Islet precursor cell (in vitro differentiated cells): Measurements from ENCODE around the gene NLRP1.

Source experiments
- DNase-seq: peaks from one replicate; pipeline ENCODE4 v3.0.0-alpha.2; 2018

Gene NLRP1

DNA sequence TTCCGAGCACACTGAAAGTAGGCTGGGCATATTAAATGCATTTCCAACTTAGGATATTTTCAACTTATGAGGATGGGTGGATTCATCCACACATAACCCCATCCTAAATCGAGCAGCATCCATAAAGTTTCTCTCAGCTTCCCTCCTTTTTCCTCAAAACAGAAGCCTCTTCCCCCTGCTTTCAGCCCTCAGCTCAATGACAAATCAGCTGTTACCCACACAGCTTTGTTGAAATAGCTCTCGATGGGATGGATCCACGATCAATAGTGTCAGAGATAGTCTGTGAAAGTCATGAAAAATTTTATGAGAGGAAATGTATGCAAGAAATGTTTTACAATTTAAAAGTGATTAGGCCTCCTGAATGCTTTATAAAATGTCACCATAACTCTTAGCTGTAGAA, 118.0 kb downstream of the NLRP1 start:
- DNase-seq: no peak

DNA sequence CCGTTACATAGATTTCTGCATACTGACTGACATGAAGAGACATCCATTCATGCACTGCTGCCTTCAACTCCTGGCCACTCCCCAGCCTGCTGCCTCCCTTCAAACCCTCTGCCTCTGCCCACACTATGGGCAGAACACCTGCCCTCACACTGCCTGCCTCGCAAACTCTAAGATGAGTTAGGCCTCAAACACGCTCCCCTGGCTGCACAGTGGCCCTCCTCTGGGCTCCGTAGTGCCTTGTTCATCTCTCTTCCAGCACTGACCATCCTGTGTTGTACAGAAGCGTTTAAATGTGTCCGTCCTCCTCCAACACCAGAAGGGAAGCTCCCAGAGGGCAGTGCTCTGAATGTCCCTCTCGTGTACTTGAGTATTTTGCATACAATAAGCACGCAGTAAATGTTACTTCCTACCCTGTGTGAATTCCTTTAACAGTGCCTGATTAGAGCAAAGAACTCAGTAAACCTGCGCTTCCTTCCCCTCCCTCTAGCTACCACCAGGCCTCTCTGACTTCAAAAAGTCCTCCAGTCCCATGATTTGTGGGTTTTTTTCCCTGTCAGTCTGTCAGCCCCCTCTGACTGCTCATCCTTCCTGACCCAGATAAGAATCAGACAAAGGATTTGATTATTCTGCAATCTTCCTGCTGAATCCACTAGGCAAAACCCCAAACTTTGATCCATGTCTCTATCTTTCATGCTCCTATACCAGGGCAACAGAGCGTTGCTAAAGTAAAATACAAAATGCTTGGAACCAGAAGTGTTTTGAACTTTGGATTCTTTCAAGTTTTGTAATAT, 119.4 kb downstream of the NLRP1 start:
- no peak for DNase-seq
